Natural killer cell (primary cell): ENCODE measurements around the gene MYBPC2. TPM values are rescaled to one million over a fixed set of nuclear protein-coding genes. Genes with fewer than 3 reads are reported as not detected.

Experiments used
- ATAC-seq, 3 donors: fragments of 150-1000 bp in 2 of 3; fragments of 200-7000 bp in 1 of 3; cut with Tn5 transposase; 1 replicate in 1 of 3; 2 replicates in 2 of 3; pipeline ENCODE4 v1.10.0; 2021; ENCODE audit warnings: mild to moderate bottlenecking in 2 of 3, moderate library complexity in 2 of 3
- DNase-seq, 2 donors: peaks; one replicate each; pipeline versions ENCODE4 v3.0.0 to v3.0.0-alpha.2; 2013 to 2021; ENCODE audit warnings: mixed read lengths in 1 of 2
- H3K27ac ChIP-seq: one replicate; pipeline ENCODE4 v1.5.1; 2013; ENCODE audit warnings: mild to moderate bottlenecking, low read length
- H3K27me3 ChIP-seq: one replicate; pipeline ENCODE4 v1.6.1; 2013; ENCODE audit warnings: low read length; ENCODE audit not compliant: control insufficient read depth, insufficient read depth
- H3K36me3 ChIP-seq: one replicate; pipeline ENCODE4 v1.6.1; 2013; ENCODE audit warnings: low read length; ENCODE audit not compliant: control insufficient read depth, insufficient read depth
- H3K4me1 ChIP-seq: one replicate; pipeline ENCODE4 v1.6.1; 2013; ENCODE audit warnings: low read length; ENCODE audit not compliant: control insufficient read depth, insufficient read depth
- H3K4me3 ChIP-seq: one replicate; pipeline ENCODE4 v1.5.1; 2013; ENCODE audit warnings: low read length
- H3K9me3 ChIP-seq: one replicate; pipeline ENCODE4 v1.6.1; 2013; ENCODE audit warnings: low read length; ENCODE audit not compliant: control insufficient read depth, insufficient read depth
- H3K27ac Mint-ChIP-seq, 2 donors: one replicate each; pipeline ENCODE4 v1.8.0; 2022; ENCODE audit warnings: mild to moderate bottlenecking in 2 of 2, mixed read lengths in 2 of 2, moderate library complexity in 1 of 2
- H3K27me3 Mint-ChIP-seq, 2 donors: one replicate each; pipeline ENCODE4 v1.8.0; 2022; ENCODE audit warnings: low read depth in 2 of 2, mixed read lengths in 2 of 2
- H3K36me3 Mint-ChIP-seq: one replicate; pipeline ENCODE4 v1.8.0; 2022; ENCODE audit warnings: mixed read lengths
- H3K4me1 Mint-ChIP-seq, 2 donors: one replicate each; pipeline ENCODE4 v1.8.0; 2022; ENCODE audit warnings: mixed read lengths in 2 of 2
- H3K4me3 Mint-ChIP-seq: one replicate; pipeline ENCODE4 v1.8.0; 2022; ENCODE audit warnings: mild to moderate bottlenecking, moderate library complexity, mixed read lengths
- H3K9me3 Mint-ChIP-seq, 2 donors: one replicate each; pipeline ENCODE4 v1.8.0; 2022; ENCODE audit warnings: mixed read lengths in 2 of 2
- CTCF ChIP-seq: fragments of 200-600 bp; IDR thresholded peaks from one replicate; pipeline ENCODE4 v1.8.0; 2022; ENCODE audit warnings: antibody characterized with exemption
- WGBS: methylation state at CpG from one replicate; pipeline ENCODE4 v1.1.7; 2013; ENCODE audit warnings: missing lambda C conversion rate; ENCODE audit not compliant: insufficient coverage; 5-methylcytosine and 5-hydroxymethylcytosine counted together
- intact Hi-C: fragments of 100-400 bp; cut with micrococcal nuclease; formaldehyde crosslinking; loops from one replicate; pipeline ENCODE4 v1.14.2; 2022
- total RNA-seq, 4 donors: library from RNA; stranded (reverse); fragments of 120-200 nt in 1 of 4; gene quantifications; one replicate each; pipeline versions ENCODE4 v1.2.3 to v1.2.4, GENCODE V29; 2013 to 2022

Gene MYBPC2
- total RNA-seq, 3 donors from 2014 or later (not counting 1 experiment from before 2014, with no cell fraction given), result 0.09 to 0.15 TPM; not detected in 1

- 97% methylated on average over 15 of the region's 17 CpGs for WGBS
- H3K27me3 Mint-ChIP-seq, result no peaks in the 10 kb centered on the region
Observed at GRCh38 chr19:50477751-50478515, 45.2 kb downstream of the MYBPC2 start.

GRCh38 chr19:50478901-50479715 lies 46.4 kb downstream of the MYBPC2 start:
- ATAC-seq, result no peak
- H3K27ac ChIP-seq, result no peak overlapping the region
- no peak overlapping the region for H3K4me3 ChIP-seq
- peaks cover 36% of the 10 kb centered on the region for H3K36me3 ChIP-seq
- intact Hi-C loops, result loop anchor here (5.0 kb wide), 1 partner anchor 122 kb away; no protein-coding TSS in a partner anchor
- WGBS, result 96% methylated on average over 18 of the region's 19 CpGs
- H3K4me3 Mint-ChIP-seq, result peak overlapping the region; percentile 25
- DNase-seq, result peak in 1 of 2 donors; percentile 39
- no peaks in the 10 kb centered on the region for H3K27me3 Mint-ChIP-seq
- no peaks in the 10 kb centered on the region for H3K36me3 Mint-ChIP-seq
- H3K4me1 ChIP-seq, result peaks cover 25% of the 10 kb centered on the region
- peaks cover 30 to 48% of the 10 kb centered on the region in 2 donors for H3K4me1 Mint-ChIP-seq
- H3K27ac Mint-ChIP-seq, result no peak overlapping the region
- peaks cover 3% of the 10 kb centered on the region for H3K9me3 ChIP-seq
- no peaks in the 10 kb centered on the region for H3K9me3 Mint-ChIP-seq
- peak; percentile 10 for TF ChIP-seq CTCF
- no peaks in the 10 kb centered on the region for H3K27me3 ChIP-seq

More at GRCh38 chr19:50477751-50478515, 45.2 kb downstream of the MYBPC2 start:
- ATAC-seq (no peak), DNase-seq (no peak)
- Mint-ChIP-seq H3K9me3 (no peaks in the 10 kb centered on the region), H3K36me3 (no peaks in the 10 kb centered on the region), H3K27ac (peak overlapping the region; percentile 91 to 99), H3K4me1 (peaks cover 30 to 48% of the 10 kb centered on the region in 2 donors), H3K4me3 (peak overlapping the region; percentile 99)
- H3K9me3 ChIP-seq, result peaks cover 3% of the 10 kb centered on the region
- no peak for TF ChIP-seq CTCF
- H3K36me3 ChIP-seq, result peaks cover 36% of the 10 kb centered on the region
- no peak overlapping the region for H3K27ac ChIP-seq
- intact Hi-C loops, result loop anchor here (5.0 kb wide), 1 partner anchor 121 kb away; no protein-coding TSS in a partner anchor
- H3K4me3 ChIP-seq, result no peak overlapping the region
- H3K4me1 ChIP-seq, result peaks cover 25% of the 10 kb centered on the region
- H3K27me3 ChIP-seq, result no peaks in the 10 kb centered on the region

- Mint-ChIP-seq H3K36me3 (no peaks in the 10 kb centered on the region), H3K4me1 (peaks cover 30 to 48% of the 10 kb centered on the region in 2 donors), H3K4me3 (no peak overlapping the region), H3K27ac (peak overlapping the region in 1 of 2 donors; percentile 49), H3K9me3 (no peaks in the 10 kb centered on the region), H3K27me3 (no peaks in the 10 kb centered on the region)
- intact Hi-C loops, result loop anchor here (5.0 kb wide), 1 partner anchor 123 kb away; no protein-coding TSS in a partner anchor
- H3K27me3 ChIP-seq, result no peaks in the 10 kb centered on the region
- no peak for TF ChIP-seq CTCF
- peaks cover 3% of the 10 kb centered on the region for H3K9me3 ChIP-seq
- no peak overlapping the region for H3K27ac ChIP-seq
- H3K4me1 ChIP-seq, result peaks cover 25% of the 10 kb centered on the region
- 96% methylated on average over 16 of the region's 16 CpGs for WGBS
- peaks cover 36% of the 10 kb centered on the region for H3K36me3 ChIP-seq
- no peak overlapping the region for H3K4me3 ChIP-seq
- ATAC-seq, result no peak
- no peak for DNase-seq
Observed at GRCh38 chr19:50479761-50480251, 47.1 kb downstream of the MYBPC2 start.
